HG03432 (cell line): ENCODE data around the gene FAM98C.
"Not testable (repeated sequence)": the region's sequence is repeated elsewhere in the genome, so short reads cannot be mapped to it uniquely, and the experiment has no call there.

Experiments used
- ATAC-seq: cut with Tn5 transposase; IDR thresholded peaks from one replicate; pipeline ENCODE4 v1.9.1; 2021; ENCODE audit warnings: mild to moderate bottlenecking, moderate library complexity; ENCODE audit not compliant: unreplicated experiment

The FAM98C gene

GRCh38 chr19:38395381-38396114, 7.3 kb upstream of the FAM98C start:
- no peak for ATAC-seq

GRCh38 chr19:38399081-38399480, 3.8 kb upstream of the FAM98C start:
- no peak for ATAC-seq

- ATAC-seq: no peak
These were observed 3.4 kb upstream of the FAM98C start for GRCh38 chr19:38399537-38399936.

GRCh38 chr19:38400361-38400760, 2.5 kb upstream of the FAM98C start:
- no peak for ATAC-seq

GRCh38 chr19:38401148-38401547, 1.7 kb upstream of the FAM98C start:
- no peak for ATAC-seq

- no peak for ATAC-seq
These were observed 298 bp upstream of the FAM98C start for GRCh38 chr19:38402623-38402966.

- no peak for ATAC-seq
These were observed 2.0 kb downstream of the FAM98C start for GRCh38 chr19:38404858-38405257.

- no peak for ATAC-seq
These were observed 2.4 kb downstream of the FAM98C start for GRCh38 chr19:38405276-38405675.

GRCh38 chr19:38409631-38410133, 6.8 kb downstream of the FAM98C start:
- ATAC-seq: no peak

- ATAC-seq: not testable (repeated sequence)
These were observed 7.5 kb downstream of the FAM98C start for GRCh38 chr19:38410407-38410806.

GRCh38 chr19:38411041-38411712, 8.3 kb downstream of the FAM98C start:
- ATAC-seq: no peak

- ATAC-seq: not testable (repeated sequence)
These were observed 9.0 kb downstream of the FAM98C start for GRCh38 chr19:38411898-38412297.

GRCh38 chr19:38412491-38412890, 9.6 kb downstream of the FAM98C start:
- ATAC-seq: no peak

GRCh38 chr19:38412961-38413360, 10.1 kb downstream of the FAM98C start:
- ATAC-seq: no peak

- ATAC-seq: no peak
These were observed 10.5 kb downstream of the FAM98C start for GRCh38 chr19:38413416-38413815.

GRCh38 chr19:38417146-38417543, 14.3 kb downstream of the FAM98C start:
- ATAC-seq: no peak

GRCh38 chr19:38417544-38418506, 14.9 kb downstream of the FAM98C start:
- no peak for ATAC-seq

GRCh38 chr19:38420935-38421334, 18.0 kb downstream of the FAM98C start:
- no peak for ATAC-seq

GRCh38 chr19:38421856-38422255, 19.0 kb downstream of the FAM98C start:
- no peak for ATAC-seq

GRCh38 chr19:38422438-38422837, 19.5 kb downstream of the FAM98C start:
- no peak for ATAC-seq

- ATAC-seq: no peak
These were observed 21.4 kb downstream of the FAM98C start for GRCh38 chr19:38424272-38424671.
